OCI-LY7 (cell line): ENCODE measurements around the gene PNN. TPM values are rescaled to one million over a fixed set of nuclear protein-coding genes. Genes with fewer than 3 reads are reported as not detected.
"Not testable (repeated sequence)": the region's sequence is repeated elsewhere in the genome, so short reads cannot be mapped to it uniquely, and the experiment has no call there.

Source experiments
- BruUV-seq: library from RNA; stranded (reverse); fragments of 400-500 nt; replicated peaks from 2 replicates; lab custom pipeline; 2021; lab: Mats Ljungman, UMichigan
- CTCF ChIA-PET: fragments of 300-600 bp; sonication (Branson Sonifier 250); formaldehyde crosslinking; loops from one replicate; lab custom pipeline; 2022; ENCODE audit warnings: antibody characterized with exemption; ENCODE audit not compliant: unreplicated experiment; lab: Charles Lee
- POLR2A ChIA-PET: fragments of 300-600 bp; sonication (Branson Sonifier 250); formaldehyde crosslinking; loops from one replicate; lab custom pipeline; 2022; ENCODE audit warnings: antibody characterized with exemption; lab: Charles Lee
- DNase-seq: peaks from one replicate; pipeline ENCODE4 v3.0.0-alpha.2; 2015; ENCODE audit warnings: low spot score
- H2AFZ ChIP-seq: fragments of 200-600 bp; sonication (generic), shearing (Covaris generic); 2 replicates; pipeline ENCODE4 v1.6.1; 2014; ENCODE audit warnings: mild to moderate bottlenecking, antibody characterized with exemption, low read length, moderate library complexity
- H3K27ac ChIP-seq: fragments of 200-600 bp; sonication (generic); 2 replicates; pipeline ENCODE4 v1.5.1; 2014; ENCODE audit warnings: mixed run types, low read depth, mild to moderate bottlenecking, moderate library complexity, low read length, inconsistent platforms; ENCODE audit not compliant: poor library complexity, severe bottlenecking
- H3K36me3 ChIP-seq: fragments of 200-600 bp; sonication (generic); 2 replicates; pipeline ENCODE4 v1.6.1; 2014; ENCODE audit warnings: mild to moderate bottlenecking, antibody characterized with exemption, low read length, moderate library complexity, mixed read lengths; ENCODE audit not compliant: insufficient read depth
- H3K4me1 ChIP-seq: fragments of 200-600 bp; sonication (generic); 2 replicates; pipeline ENCODE4 v1.5.1; 2014; ENCODE audit warnings: mild to moderate bottlenecking, low read length; ENCODE audit not compliant: insufficient read depth, poor library complexity, severe bottlenecking
- H3K4me2 ChIP-seq: fragments of 200-600 bp; sonication (generic); 2 replicates; pipeline ENCODE4 v1.6.1; 2014; ENCODE audit warnings: mild to moderate bottlenecking, low read length
- H3K4me3 ChIP-seq: fragments of 200-600 bp; sonication (generic); 2 replicates; pipeline ENCODE4 v1.5.1; 2014; ENCODE audit warnings: mild to moderate bottlenecking, low read depth, low read length; ENCODE audit not compliant: poor library complexity, severe bottlenecking
- H3K79me2 ChIP-seq: fragments of 200-600 bp; sonication (generic); 2 replicates; pipeline ENCODE4 v1.6.1; 2016; ENCODE audit warnings: low read depth, mild to moderate bottlenecking, low read length, moderate library complexity, mixed read lengths; ENCODE audit not compliant: insufficient read depth
- H3K9me2 ChIP-seq: fragments of 200-600 bp; sonication (generic); 2 replicates; pipeline ENCODE4 v1.6.1; 2016; ENCODE audit warnings: mild to moderate bottlenecking, low read length, mixed read lengths; ENCODE audit not compliant: insufficient read depth
- H3K9me3 ChIP-seq: fragments of 200-600 bp; sonication (generic); 2 replicates; pipeline ENCODE4 v1.6.1; 2014; ENCODE audit warnings: mild to moderate bottlenecking, mixed run types, low read length, mixed read lengths
- H4K20me1 ChIP-seq: fragments of 200-600 bp; sonication (generic); 2 replicates; pipeline ENCODE4 v1.6.1; 2014; ENCODE audit warnings: mild to moderate bottlenecking, antibody characterized with exemption, low read length, moderate library complexity, mixed read lengths; ENCODE audit not compliant: insufficient read depth
- EZH2phosphoT487 ChIP-seq: fragments of 200-600 bp; sonication (generic); IDR thresholded peaks from 2 replicates; pipeline ENCODE4 v1.6.1; 2018; ENCODE audit warnings: low read depth, borderline replicate concordance, mild to moderate bottlenecking, mixed run types, antibody characterized with exemption, low read length, moderate library complexity, mixed read lengths
- intact Hi-C: fragments of 100-400 bp; cut with micrococcal nuclease; formaldehyde crosslinking; loops from one replicate; pipeline ENCODE4 v1.10.0; 2022; ENCODE audit not compliant: unreplicated experiment
- total RNA-seq, 2 experiments: library from RNA; depleted of rRNA in 1 of 2; stranded (reverse); fragments of >200 nt in 1 of 2; shearing (Covaris generic) in 1 of 2; gene quantifications; 2 replicates each; pipeline ENCODE4 v1.2.3, GENCODE V29; 2014 to 2022
- TF ChIP-seq, protein P1 (sequence below): fragments of 200-600 bp; sonication (generic); conservative IDR thresholded peaks from 2 replicates; pipeline ENCODE4 v1.5.1; 2014; ENCODE audit warnings: mild to moderate bottlenecking, antibody characterized with exemption, low read length, moderate library complexity, mixed read lengths

Gene PNN
- total RNA-seq, 2 experiments from 2014 or later = 93.5 to 214 TPM

DNA sequence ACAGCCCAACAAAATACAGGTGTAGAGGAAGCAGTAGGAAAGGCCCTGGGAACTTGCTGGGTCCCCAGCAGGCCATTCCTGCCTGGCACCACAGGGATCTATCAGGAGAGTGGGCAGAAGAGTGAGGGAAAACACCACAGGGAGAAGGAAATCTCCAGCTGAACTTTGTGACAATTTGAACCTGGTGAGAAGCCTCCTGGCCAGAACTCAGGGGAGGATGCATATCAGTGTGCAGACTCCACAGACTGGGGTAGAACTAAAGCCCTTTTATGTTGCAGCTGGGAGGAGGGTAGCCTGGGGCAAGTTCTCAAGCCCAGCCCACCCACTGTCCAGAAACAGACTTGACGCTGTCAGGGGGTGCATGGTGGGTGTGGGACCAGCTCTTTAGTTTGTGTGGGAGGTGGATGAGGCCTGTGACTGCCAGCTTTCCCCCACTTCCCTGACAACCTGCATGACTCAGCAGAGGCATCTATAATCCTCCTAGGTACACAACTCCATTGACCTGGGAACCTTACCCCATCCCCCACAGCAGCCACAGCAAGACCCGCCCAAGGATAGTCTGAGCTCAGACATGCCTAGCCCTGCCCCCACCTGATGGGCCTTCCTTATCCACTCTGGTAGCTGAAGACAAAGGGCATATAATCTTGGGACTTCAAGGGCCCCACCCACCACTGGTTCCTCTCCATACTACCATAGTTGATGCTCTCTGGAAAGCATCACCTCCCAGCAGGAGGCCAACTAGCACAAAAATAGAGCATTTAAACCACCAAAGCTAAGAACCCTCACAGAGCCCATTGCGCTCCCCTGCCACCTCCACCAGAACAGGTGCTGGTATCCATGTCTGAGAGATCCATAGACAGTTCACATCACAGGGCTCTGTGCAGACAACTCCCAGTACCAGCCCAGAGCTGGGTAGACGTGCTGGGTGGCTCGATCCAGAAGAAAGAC, 28.9 kb downstream of the PNN start:
- no peaks in the 10 kb centered on the region for H3K9me2 ChIP-seq
- ChIA-PET CTCF (interaction anchor here (0.6 kb wide), 1 partner anchor 173 kb away, joined by 3 read pairs; no protein-coding TSS in a partner anchor), POLR2A (interaction anchor here (1.5 kb wide), 1 partner anchor 28 kb away, joined by 4 read pairs; no protein-coding TSS in a partner anchor)
- no peaks in the 10 kb centered on the region for H3K4me1 ChIP-seq
- H3K9me3 ChIP-seq = no peaks in the 10 kb centered on the region
- H3K4me2 ChIP-seq = no peak overlapping the region
- no peak overlapping the region for H3K4me3 ChIP-seq
- H4K20me1 ChIP-seq = no peaks in the 10 kb centered on the region
- no peak for DNase-seq
- no peak overlapping the region for H3K27ac ChIP-seq
- BruUV-seq = no TSS peak
- TF ChIP-seq, protein P1, sequence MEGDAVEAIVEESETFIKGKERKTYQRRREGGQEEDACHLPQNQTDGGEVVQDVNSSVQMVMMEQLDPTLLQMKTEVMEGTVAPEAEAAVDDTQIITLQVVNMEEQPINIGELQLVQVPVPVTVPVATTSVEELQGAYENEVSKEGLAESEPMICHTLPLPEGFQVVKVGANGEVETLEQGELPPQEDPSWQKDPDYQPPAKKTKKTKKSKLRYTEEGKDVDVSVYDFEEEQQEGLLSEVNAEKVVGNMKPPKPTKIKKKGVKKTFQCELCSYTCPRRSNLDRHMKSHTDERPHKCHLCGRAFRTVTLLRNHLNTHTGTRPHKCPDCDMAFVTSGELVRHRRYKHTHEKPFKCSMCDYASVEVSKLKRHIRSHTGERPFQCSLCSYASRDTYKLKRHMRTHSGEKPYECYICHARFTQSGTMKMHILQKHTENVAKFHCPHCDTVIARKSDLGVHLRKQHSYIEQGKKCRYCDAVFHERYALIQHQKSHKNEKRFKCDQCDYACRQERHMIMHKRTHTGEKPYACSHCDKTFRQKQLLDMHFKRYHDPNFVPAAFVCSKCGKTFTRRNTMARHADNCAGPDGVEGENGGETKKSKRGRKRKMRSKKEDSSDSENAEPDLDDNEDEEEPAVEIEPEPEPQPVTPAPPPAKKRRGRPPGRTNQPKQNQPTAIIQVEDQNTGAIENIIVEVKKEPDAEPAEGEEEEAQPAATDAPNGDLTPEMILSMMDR = no peak
- TF ChIP-seq EZH2phosphoT487 = no peak
- no peaks in the 10 kb centered on the region for H3K79me2 ChIP-seq
- intact Hi-C loops = no loop called here
- H2AFZ ChIP-seq = no peak overlapping the region
- no peaks in the 10 kb centered on the region for H3K36me3 ChIP-seq

DNA sequence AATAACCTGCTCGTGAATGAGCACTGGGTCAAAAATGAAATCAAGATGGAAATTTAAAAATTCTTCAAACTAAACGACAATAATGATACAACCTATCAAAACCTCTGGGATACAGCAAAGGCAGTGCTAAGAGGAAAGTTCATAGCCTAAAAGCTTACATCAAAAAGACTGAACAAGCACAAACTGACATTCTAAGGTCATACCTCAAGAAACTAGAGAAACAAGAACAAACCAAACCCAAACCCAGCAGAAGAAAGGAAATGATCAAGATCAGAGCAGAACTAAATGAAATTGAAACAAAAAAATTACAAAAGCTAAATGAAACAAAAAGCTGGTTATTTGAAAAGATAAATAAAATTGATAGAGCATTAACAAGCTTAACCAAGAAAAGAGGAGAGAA, 32.4 kb downstream of the PNN start:
- H3K27ac ChIP-seq, H3K4me1 ChIP-seq, DNase-seq, H3K4me2 ChIP-seq, intact Hi-C loops, H4K20me1 ChIP-seq, BruUV-seq, H3K9me2 ChIP-seq, H3K9me3 ChIP-seq, H3K79me2 ChIP-seq, H2AFZ ChIP-seq, CTCF ChIA-PET, H3K36me3 ChIP-seq, H3K4me3 ChIP-seq: not testable (repeated sequence)
- POLR2A ChIA-PET = interaction anchor here (0.6 to 1.0 kb wide), 3 partner anchors 11 to 91 kb away, joined by 3 to 6 read pairs (median 4); no protein-coding TSS in a partner anchor

DNA sequence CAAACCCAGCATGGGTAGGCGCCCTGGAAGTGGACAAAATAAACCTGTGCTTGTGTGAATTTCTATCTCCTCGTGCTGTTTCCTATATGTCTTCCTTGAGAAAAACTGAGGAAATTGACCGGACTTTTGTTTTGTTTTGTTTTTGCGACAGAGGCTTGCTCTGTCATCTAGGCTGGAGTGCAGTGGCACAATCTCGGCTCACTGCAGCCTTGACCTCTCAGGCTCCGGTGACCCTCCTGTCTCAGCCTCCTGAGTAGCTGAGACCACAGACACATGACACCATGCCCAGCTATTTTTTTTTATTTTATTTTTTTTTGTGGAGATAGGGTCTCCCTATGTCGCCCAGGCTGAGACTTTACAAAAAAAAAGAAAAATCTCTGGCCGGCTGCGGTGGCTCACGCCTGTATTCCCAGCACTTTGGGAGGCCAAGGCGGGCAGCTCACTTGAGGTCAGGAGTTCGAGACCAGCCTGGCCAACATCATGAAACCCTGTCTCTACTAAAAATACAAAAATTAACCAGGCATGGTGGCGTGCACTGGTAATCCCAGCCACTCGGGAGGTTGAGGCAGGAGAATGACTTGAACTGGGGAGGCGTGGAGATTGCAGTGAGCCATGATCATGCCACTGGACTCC, 36.2 kb downstream of the PNN start:
- no peak overlapping the region for H3K27ac ChIP-seq
- ChIA-PET POLR2A (no interaction called here), CTCF (no interaction called here)
- no peaks in the 10 kb centered on the region for H3K79me2 ChIP-seq
- no TSS peak for BruUV-seq
- TF ChIP-seq EZH2phosphoT487 = no peak
- TF ChIP-seq, protein P1 = no peak
- no peak overlapping the region for H3K4me2 ChIP-seq
- DNase-seq = no peak
- H3K9me2 ChIP-seq = no peaks in the 10 kb centered on the region
- intact Hi-C loops = no loop called here
- H3K9me3 ChIP-seq = no peaks in the 10 kb centered on the region
- no peaks in the 10 kb centered on the region for H3K4me1 ChIP-seq
- no peaks in the 10 kb centered on the region for H4K20me1 ChIP-seq
- H3K4me3 ChIP-seq = no peak overlapping the region
- H2AFZ ChIP-seq = no peak overlapping the region
- H3K36me3 ChIP-seq = no peaks in the 10 kb centered on the region
